HCT116 (cell line): ENCODE data around the gene SLC25A25. TPM values are rescaled to one million over a fixed set of nuclear protein-coding genes. Genes with fewer than 3 reads are reported as not detected.

Experiments used
- ATAC-seq: fragments of 200-7000 bp; cut with Tn5 transposase; 2 replicates; pipeline ENCODE4 v1.9.1; 2020; ENCODE audit warnings: mild to moderate bottlenecking, moderate library complexity
- BruUV-seq: library from RNA; stranded (reverse); fragments of 400-500 nt; replicated peaks from 2 replicates; lab custom pipeline; 2021; lab: Mats Ljungman, UMichigan
- CTCF ChIA-PET: fragments of 300-600 bp; sonication (Branson Sonifier 250); formaldehyde crosslinking; loops from one replicate; lab custom pipeline; 2021; ENCODE audit warnings: antibody characterized with exemption; lab: Charles Lee
- POLR2A ChIA-PET: fragments of 300-600, 350-600 bp; sonication (Branson Sonifier 250); formaldehyde crosslinking; loops from one replicate; lab custom pipeline; 2021; ENCODE audit warnings: antibody characterized with exemption; lab: Charles Lee
- RAD21 ChIA-PET, 2 experiments: fragments of 300-600 bp; sonication (Branson Sonifier 250); formaldehyde crosslinking; loops; one replicate each; lab custom pipeline; 2023; ENCODE audit warnings: low total read pairs in 2 of 2; ENCODE audit not compliant: uncharacterized antibody in 2 of 2, unreplicated experiment in 2 of 2, low non-redundant PET in 1 of 2; lab: Charles Lee
- DNase-seq: peaks from one replicate; pipeline ENCODE4 v3.0.0-alpha.2; 2010; ENCODE audit warnings: low read depth, low spot score
- H2AFZ ChIP-seq: fragments of 200-600 bp; shearing (Covaris generic), sonication (generic); 2 replicates; pipeline ENCODE4 v1.6.1; 2017; ENCODE audit warnings: low read depth, mixed run types, mixed read lengths, antibody characterized with exemption, low read length; ENCODE audit not compliant: poor library complexity, severe bottlenecking
- H3K27ac ChIP-seq: 2 replicates; pipeline ENCODE4 v1.5.1; 2012; ENCODE audit warnings: low read depth, low read length
- H3K27me3 ChIP-seq: fragments of 200-600 bp; sonication (generic); 2 replicates; pipeline ENCODE4 v1.6.1; 2016; ENCODE audit warnings: mixed run types, low read length, mixed read lengths; ENCODE audit not compliant: insufficient read depth
- H3K36me3 ChIP-seq, 2 experiments: fragments of 200-500 bp in 1 of 2; fragments of 200-600 bp in 1 of 2; sonication (Bioruptor generic) in 1 of 2; sonication (generic) in 1 of 2; 2 replicates each; pipeline versions ENCODE4 v1.5.1 to v1.6.1; 2014 to 2016; ENCODE audit warnings: low read length in 2 of 2, inconsistent platforms in 1 of 2, mixed read lengths in 1 of 2, mixed run types in 1 of 2; ENCODE audit not compliant: insufficient read depth in 2 of 2, control insufficient read depth in 1 of 2
- H3K4me1 ChIP-seq, 2 experiments: fragments of 200-600 bp in 1 of 2; sonication (generic) in 1 of 2; 2 replicates each; pipeline versions ENCODE4 v1.5.1 to v1.6.1; 2012 to 2017; ENCODE audit warnings: low read length in 2 of 2, inconsistent platforms in 1 of 2, mild to moderate bottlenecking in 1 of 2, mixed read lengths in 1 of 2, mixed run types in 1 of 2, moderate library complexity in 1 of 2; ENCODE audit not compliant: insufficient read depth in 2 of 2, control insufficient read depth in 1 of 2
- H3K4me2 ChIP-seq: fragments of 200-600 bp; sonication (generic); 2 replicates; pipeline ENCODE4 v1.6.1; 2017; ENCODE audit warnings: mixed run types, low read length, mixed read lengths
- H3K4me3 ChIP-seq, 2 experiments: fragments of 200-600 bp in 1 of 2; sonication (generic) in 1 of 2; replicated peaks in 1 of 2; 2 replicates each; pipeline ENCODE4 v1.5.1; 2011 to 2016; ENCODE audit warnings: low read length in 2 of 2, control low read depth in 1 of 2, low read depth in 1 of 2, mild to moderate bottlenecking in 1 of 2, mixed read lengths in 1 of 2, mixed run types in 1 of 2
- H3K79me2 ChIP-seq: fragments of 200-600 bp; sonication (generic); 2 replicates; pipeline ENCODE4 v1.6.1; 2017; ENCODE audit warnings: mild to moderate bottlenecking, mixed run types, low read length, moderate library complexity, mixed read lengths; ENCODE audit not compliant: insufficient read depth
- H3K9ac ChIP-seq: fragments of 200-600 bp; sonication (generic); 2 replicates; pipeline ENCODE4 v1.6.1; 2016; ENCODE audit warnings: low read length, mixed read lengths
- H3K9me2 ChIP-seq: fragments of 200-600 bp; sonication (generic), shearing (Covaris generic); 2 replicates; pipeline ENCODE4 v1.6.1; 2017; ENCODE audit warnings: mixed run types, mild to moderate bottlenecking, moderate library complexity; ENCODE audit not compliant: insufficient read depth
- H3K9me3 ChIP-seq, 2 experiments: fragments of 200-500 bp in 1 of 2; fragments of 200-600 bp in 1 of 2; sonication (Bioruptor generic) in 1 of 2; sonication (generic) in 1 of 2; 2 replicates each; pipeline ENCODE4 v1.6.1; 2014 to 2017; ENCODE audit warnings: low read length in 2 of 2, mixed read lengths in 2 of 2, inconsistent platforms in 1 of 2, low read depth in 1 of 2, mild to moderate bottlenecking in 1 of 2, mixed run types in 1 of 2, moderate library complexity in 1 of 2; ENCODE audit not compliant: control insufficient read depth in 1 of 2, insufficient read depth in 1 of 2
- H4K20me1 ChIP-seq: fragments of 200-600 bp; sonication (generic), shearing (Covaris generic); 2 replicates; pipeline ENCODE4 v1.6.1; 2017; ENCODE audit warnings: mixed run types, mild to moderate bottlenecking, moderate library complexity; ENCODE audit not compliant: insufficient read depth
- EGR1 ChIP-seq: IDR thresholded peaks from 2 replicates; pipeline ENCODE4 v1.6.1; 2012; ENCODE audit warnings: low read depth
- ELF1 ChIP-seq: IDR thresholded peaks from 2 replicates; pipeline ENCODE4 v1.6.1; 2012; ENCODE audit warnings: low read depth, borderline replicate concordance
- EZH2 ChIP-seq: fragments of 200-600 bp; sonication (generic); IDR thresholded peaks from 2 replicates; pipeline ENCODE4 v1.6.1; 2017; ENCODE audit warnings: antibody characterized with exemption, mixed run types
- EZH2phosphoT487 ChIP-seq: fragments of 200-600 bp; IDR thresholded peaks from 2 replicates; pipeline ENCODE4 v1.6.1; 2018; ENCODE audit warnings: antibody characterized with exemption, borderline replicate concordance
- FOSL1 ChIP-seq: IDR thresholded peaks from 2 replicates; pipeline ENCODE4 v1.6.1; 2012; ENCODE audit warnings: low read depth
- JUND ChIP-seq: IDR thresholded peaks from 2 replicates; pipeline ENCODE4 v1.6.1; 2012
- POLR2AphosphoS5 ChIP-seq: IDR thresholded peaks from 2 replicates; pipeline ENCODE4 v1.6.1; 2011; ENCODE audit warnings: mild to moderate bottlenecking, low read depth, low read length, moderate library complexity
- RAD21 ChIP-seq: IDR thresholded peaks from 2 replicates; pipeline ENCODE4 v1.6.1; 2012; ENCODE audit warnings: low read depth, mild to moderate bottlenecking
- SIN3A ChIP-seq: IDR thresholded peaks from 2 replicates; pipeline ENCODE4 v1.6.1; 2012; ENCODE audit warnings: low read depth
- SP1 ChIP-seq: IDR thresholded peaks from 2 replicates; pipeline ENCODE4 v1.6.1; 2012; ENCODE audit warnings: low read depth
- SRF ChIP-seq: IDR thresholded peaks from 2 replicates; pipeline ENCODE4 v1.6.1; 2012; ENCODE audit warnings: low read depth
- ZFX ChIP-seq: fragments of 450-650 bp; IDR thresholded peaks from 2 replicates; pipeline ENCODE4 v1.6.1; 2017
- intact Hi-C: fragments of 100-400 bp; cut with micrococcal nuclease; formaldehyde crosslinking; loops from 2 replicates; pipeline ENCODE4 v1.10.0; 2022
- total RNA-seq: library from RNA; stranded (reverse); gene quantifications from one replicate; pipeline ENCODE4 v1.2.1, GENCODE V29; 2021; ENCODE audit not compliant: unreplicated experiment
- TF ChIP-seq, protein P1 (sequence below): IDR thresholded peaks from 2 replicates; pipeline ENCODE4 v1.6.1; 2011; ENCODE audit warnings: mild to moderate bottlenecking, low read length, moderate library complexity; ENCODE audit not compliant: insufficient replicate concordance; ENCODE audit errors: extremely low read depth
- TF ChIP-seq, protein P2 (sequence below): IDR thresholded peaks from 2 replicates; pipeline ENCODE4 v1.6.1; 2012

The SLC25A25 gene
- total RNA-seq, 1 experiment from 2014 or later, result 15.3 TPM

DNA sequence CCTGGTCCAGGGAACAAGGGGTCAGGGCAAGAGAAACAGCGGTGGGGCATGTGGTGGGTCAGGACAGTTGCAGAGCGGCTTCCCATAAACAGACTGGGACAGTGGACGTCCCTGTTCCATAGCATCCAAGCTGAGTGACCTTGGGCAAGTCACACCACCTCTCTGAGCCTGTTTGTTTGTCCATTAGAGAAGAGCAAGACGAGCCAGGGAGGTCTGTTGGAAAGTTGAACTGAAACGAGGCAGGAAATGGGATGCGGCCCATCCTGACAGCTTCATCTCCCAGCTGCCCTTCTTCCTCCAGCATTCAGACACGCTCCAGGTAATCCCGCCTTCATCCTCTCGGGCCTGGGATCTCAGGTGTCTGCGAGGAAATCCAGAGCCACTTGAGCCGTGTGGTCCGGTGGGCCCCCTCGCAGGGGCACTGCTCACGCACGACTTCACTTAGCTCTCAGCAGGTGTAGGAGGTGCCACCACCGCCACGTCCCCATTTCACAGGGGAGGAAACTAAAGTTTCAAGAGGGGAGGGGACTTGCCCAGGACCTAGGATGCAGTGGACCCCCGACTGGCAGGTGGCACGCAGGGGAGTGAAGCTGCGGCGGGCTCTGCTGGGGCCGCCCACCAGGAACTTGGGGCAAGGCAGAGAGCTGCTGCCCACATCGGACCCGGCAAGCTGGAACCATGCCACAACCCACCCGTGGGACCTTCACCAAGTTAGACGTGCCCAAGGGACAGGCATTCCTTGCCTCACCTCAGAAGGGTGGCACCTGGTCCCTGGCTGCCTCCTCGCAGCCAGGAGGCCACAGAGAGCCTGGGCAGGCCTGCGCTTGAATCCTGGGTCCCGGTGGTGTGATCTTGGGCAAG, 46.5 kb downstream of the SLC25A25 start:
- no peak for ATAC-seq
- H3K4me3 ChIP-seq, result no peak overlapping the region
- TF ChIP-seq SP1 (no peak), SRF (no peak), ZFX (no peak)
- intact Hi-C loops, result no loop called here
- H3K9me2 ChIP-seq, result no peaks in the 10 kb centered on the region
- DNase-seq, result no peak
- ChIA-PET POLR2A (interaction anchor here (1.2 kb wide), 1 partner anchor 20 kb away, joined by 3 read pairs; no protein-coding TSS in a partner anchor), RAD21 (no interaction called here), CTCF (interaction anchor here (0.9 to 1.9 kb wide), 3 partner anchors 11 to 17 kb away, joined by 3 to 8 read pairs (median 4); no protein-coding TSS in a partner anchor)
- H3K4me2 ChIP-seq, result no peak overlapping the region
- no peaks in the 10 kb centered on the region for H3K79me2 ChIP-seq
- H3K27me3 ChIP-seq, result no peaks in the 10 kb centered on the region
- H3K9me3 ChIP-seq, result no peaks in the 10 kb centered on the region
- no peak overlapping the region for H3K9ac ChIP-seq
- BruUV-seq, result no TSS peak
- H4K20me1 ChIP-seq, result no peaks in the 10 kb centered on the region
- H3K27ac ChIP-seq, result no peak overlapping the region
- no peak overlapping the region for H2AFZ ChIP-seq
- peaks cover 3 to 4% of the 10 kb centered on the region in 2 experiments; a peak in 3 of 4 replicates for H3K4me1 ChIP-seq
- H3K36me3 ChIP-seq, result no peaks in the 10 kb centered on the region

DNA sequence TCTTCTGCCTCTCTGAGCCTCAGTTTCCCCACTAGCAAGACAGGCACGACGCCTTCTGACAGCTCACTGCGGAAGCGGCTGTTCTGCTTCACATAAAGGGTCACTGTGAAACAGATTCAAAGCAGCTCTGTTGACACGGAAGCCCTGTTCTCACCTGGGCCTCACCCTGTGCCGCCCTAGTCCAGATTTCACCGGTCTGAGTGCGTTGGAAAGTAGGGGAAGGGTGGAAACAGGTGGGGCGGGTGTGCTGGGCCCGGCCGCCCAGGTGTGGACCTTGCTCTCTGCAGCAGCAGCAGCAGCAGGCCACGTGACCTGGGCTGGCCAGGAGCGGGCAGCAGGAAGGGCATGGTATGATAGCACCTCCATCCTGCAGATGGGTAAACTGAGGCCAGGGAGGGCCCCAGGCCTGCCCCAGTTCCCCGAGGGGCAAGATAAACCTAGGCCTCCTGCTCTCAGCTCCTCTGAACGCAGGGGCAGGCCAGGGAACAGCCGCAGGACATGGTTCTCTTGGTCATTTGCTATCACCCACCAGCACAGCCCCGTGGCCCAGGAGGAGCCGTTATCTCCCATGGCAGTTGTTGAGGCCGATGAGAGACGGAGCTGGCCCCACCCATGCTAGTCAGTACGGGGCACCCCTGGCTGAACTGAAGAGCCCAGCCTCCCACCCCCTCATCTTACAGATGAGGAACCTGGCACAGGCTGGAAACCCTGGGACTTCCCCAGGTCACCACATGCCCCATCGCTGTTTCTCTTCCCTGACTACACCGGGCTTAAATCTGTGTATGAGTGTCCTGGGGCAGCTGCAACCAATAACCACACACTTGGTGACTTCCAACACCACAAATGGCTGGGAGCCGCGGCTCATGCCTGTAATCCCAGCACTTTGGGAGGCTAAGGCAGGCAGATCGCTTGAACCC, 47.4 kb downstream of the SLC25A25 start:
- H3K27ac ChIP-seq, result no peak overlapping the region
- H3K4me1 ChIP-seq, result peaks cover 3 to 4% of the 10 kb centered on the region in 2 experiments; a peak in 3 of 4 replicates
- no peaks in the 10 kb centered on the region for H3K36me3 ChIP-seq
- ATAC-seq (no peak), DNase-seq (no peak)
- no peaks in the 10 kb centered on the region for H3K9me3 ChIP-seq
- no peaks in the 10 kb centered on the region for H3K27me3 ChIP-seq
- POLR2A ChIA-PET, result no interaction called here
- no TSS peak for BruUV-seq
- no peaks in the 10 kb centered on the region for H4K20me1 ChIP-seq
- H3K4me3 ChIP-seq, result no peak overlapping the region
- intact Hi-C loops, result no loop called here
- no peak overlapping the region for H2AFZ ChIP-seq
- no peak overlapping the region for H3K9ac ChIP-seq
- CTCF ChIA-PET, result interaction anchor here (0.9 to 1.9 kb wide), 3 partner anchors 10 to 32 kb away, joined by 3 to 8 read pairs (median 4); no protein-coding TSS in a partner anchor
- H3K9me2 ChIP-seq, result no peaks in the 10 kb centered on the region
- H3K4me2 ChIP-seq, result no peak overlapping the region
- no peaks in the 10 kb centered on the region for H3K79me2 ChIP-seq
- RAD21 ChIA-PET, result no interaction called here
- no peak for TF ChIP-seq EZH2
- no peak for TF ChIP-seq JUND
- TF ChIP-seq, protein P1, sequence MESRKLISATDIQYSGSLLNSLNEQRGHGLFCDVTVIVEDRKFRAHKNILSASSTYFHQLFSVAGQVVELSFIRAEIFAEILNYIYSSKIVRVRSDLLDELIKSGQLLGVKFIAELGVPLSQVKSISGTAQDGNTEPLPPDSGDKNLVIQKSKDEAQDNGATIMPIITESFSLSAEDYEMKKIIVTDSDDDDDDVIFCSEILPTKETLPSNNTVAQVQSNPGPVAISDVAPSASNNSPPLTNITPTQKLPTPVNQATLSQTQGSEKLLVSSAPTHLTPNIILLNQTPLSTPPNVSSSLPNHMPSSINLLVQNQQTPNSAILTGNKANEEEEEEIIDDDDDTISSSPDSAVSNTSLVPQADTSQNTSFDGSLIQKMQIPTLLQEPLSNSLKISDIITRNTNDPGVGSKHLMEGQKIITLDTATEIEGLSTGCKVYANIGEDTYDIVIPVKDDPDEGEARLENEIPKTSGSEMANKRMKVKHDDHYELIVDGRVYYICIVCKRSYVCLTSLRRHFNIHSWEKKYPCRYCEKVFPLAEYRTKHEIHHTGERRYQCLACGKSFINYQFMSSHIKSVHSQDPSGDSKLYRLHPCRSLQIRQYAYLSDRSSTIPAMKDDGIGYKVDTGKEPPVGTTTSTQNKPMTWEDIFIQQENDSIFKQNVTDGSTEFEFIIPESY, result no peak
- TF ChIP-seq FOSL1, result no peak
- no peak for TF ChIP-seq ZFX
- TF ChIP-seq, protein P2, sequence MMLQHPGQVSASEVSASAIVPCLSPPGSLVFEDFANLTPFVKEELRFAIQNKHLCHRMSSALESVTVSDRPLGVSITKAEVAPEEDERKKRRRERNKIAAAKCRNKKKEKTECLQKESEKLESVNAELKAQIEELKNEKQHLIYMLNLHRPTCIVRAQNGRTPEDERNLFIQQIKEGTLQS, result no peak
- TF ChIP-seq RAD21, result no peak
- TF ChIP-seq POLR2AphosphoS5, result no peak
- no peak for TF ChIP-seq SRF
- TF ChIP-seq EGR1, result no peak
- no peak for TF ChIP-seq ELF1
- TF ChIP-seq EZH2phosphoT487, result no peak
- no peak for TF ChIP-seq SP1
- no peak for TF ChIP-seq SIN3A
